Memory B cell (primary cell): ENCODE results near the gene CREB1.
A peak's percentile ranks its signal among the peaks of the same experiment; 100 is the strongest.

Experiments used
- ATAC-seq: fragments of 150-1000 bp; cut with Tn5 transposase; 2 replicates; pipeline ENCODE4 v1.10.0; 2021; ENCODE audit warnings: low read depth, mild to moderate bottlenecking, moderate library complexity
- DNase-seq, 2 donors: peaks; one replicate each; pipeline ENCODE4 v3.0.0; 2022; ENCODE audit warnings: low spot score in 2 of 2
- H3K27ac Mint-ChIP-seq: one replicate; pipeline ENCODE4 v1.8.0; 2022; ENCODE audit warnings: mild to moderate bottlenecking, moderate library complexity, mixed read lengths
- H3K27me3 Mint-ChIP-seq: one replicate; pipeline ENCODE4 v1.8.0; 2022; ENCODE audit warnings: mixed read lengths
- H3K36me3 Mint-ChIP-seq: one replicate; pipeline ENCODE4 v1.8.0; 2022; ENCODE audit warnings: mild to moderate bottlenecking, mixed read lengths
- H3K4me1 Mint-ChIP-seq: one replicate; pipeline ENCODE4 v1.8.0; 2022; ENCODE audit warnings: mixed read lengths
- H3K4me3 Mint-ChIP-seq: one replicate; pipeline ENCODE4 v1.8.0; 2022; ENCODE audit warnings: mild to moderate bottlenecking, moderate library complexity, mixed read lengths
- H3K9me3 Mint-ChIP-seq: one replicate; pipeline ENCODE4 v1.8.0; 2022; ENCODE audit warnings: mixed read lengths

Gene CREB1

DNA sequence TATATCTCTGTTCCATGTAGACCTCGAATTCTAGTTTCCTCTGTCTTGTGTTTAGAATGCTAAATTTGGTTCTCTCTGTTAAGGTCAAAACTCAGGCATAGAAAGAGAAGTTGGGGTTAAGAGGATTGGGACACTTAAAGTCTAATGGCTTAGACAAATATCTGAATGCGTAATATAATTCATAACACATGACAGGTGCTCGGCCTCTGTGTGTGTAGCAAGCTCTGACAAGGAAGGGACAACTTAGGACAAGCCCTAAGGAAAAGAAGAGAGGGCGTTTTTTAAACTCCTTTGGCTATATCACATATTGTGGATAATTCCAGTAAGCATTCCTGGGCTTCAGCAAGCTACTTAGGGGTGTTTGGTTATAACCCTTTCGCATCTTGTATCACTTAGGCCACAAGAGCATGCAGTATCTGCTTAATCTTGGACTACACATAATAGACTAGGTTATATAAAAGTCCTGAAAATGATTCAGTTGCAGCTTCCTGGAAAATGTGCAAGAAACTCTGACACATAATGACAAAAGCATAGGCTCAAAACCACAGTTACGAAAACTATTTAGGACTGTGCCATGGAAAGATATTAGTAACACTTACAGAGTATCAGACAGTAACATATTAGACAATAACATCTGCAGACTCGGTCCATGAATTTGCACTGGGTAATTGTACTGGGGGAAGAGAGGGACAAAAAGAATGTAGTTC is 16.1 kb upstream of the CREB1 start:
- no peak overlapping the region for H3K27ac Mint-ChIP-seq
- H3K9me3 Mint-ChIP-seq = no peaks in the 10 kb centered on the region
- peaks cover 15% of the 10 kb centered on the region for H3K36me3 Mint-ChIP-seq
- H3K27me3 Mint-ChIP-seq = no peaks in the 10 kb centered on the region
- no peaks in the 10 kb centered on the region for H3K4me1 Mint-ChIP-seq
- DNase-seq = no peak
- ATAC-seq = no peak
- no peak overlapping the region for H3K4me3 Mint-ChIP-seq

DNA sequence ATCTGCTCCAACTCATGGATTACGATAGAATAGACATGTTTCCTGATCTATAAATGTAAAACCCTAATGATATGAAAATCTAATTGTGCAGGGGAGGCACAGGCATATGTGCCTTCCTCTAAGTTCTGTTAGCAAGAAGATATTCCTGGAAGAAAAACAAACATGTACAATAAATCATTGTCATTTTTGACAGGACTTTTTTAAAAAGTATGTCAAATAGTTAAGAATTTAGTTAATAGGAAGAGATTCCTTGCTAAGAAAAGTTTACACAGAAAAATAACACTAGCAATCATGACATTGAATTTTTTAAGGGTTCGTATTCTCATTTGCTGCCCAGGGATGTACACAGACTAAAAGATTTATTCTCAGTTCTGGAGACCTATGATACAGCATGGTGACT is 15.3 kb upstream of the CREB1 start:
- ATAC-seq (no peak), DNase-seq (no peak)
- H3K4me3 Mint-ChIP-seq = no peak overlapping the region
- H3K9me3 Mint-ChIP-seq = peaks cover 2% of the 10 kb centered on the region
- H3K36me3 Mint-ChIP-seq = peaks cover 20% of the 10 kb centered on the region
- H3K27ac Mint-ChIP-seq = no peak overlapping the region
- H3K4me1 Mint-ChIP-seq = no peaks in the 10 kb centered on the region
- H3K27me3 Mint-ChIP-seq = no peaks in the 10 kb centered on the region

DNA sequence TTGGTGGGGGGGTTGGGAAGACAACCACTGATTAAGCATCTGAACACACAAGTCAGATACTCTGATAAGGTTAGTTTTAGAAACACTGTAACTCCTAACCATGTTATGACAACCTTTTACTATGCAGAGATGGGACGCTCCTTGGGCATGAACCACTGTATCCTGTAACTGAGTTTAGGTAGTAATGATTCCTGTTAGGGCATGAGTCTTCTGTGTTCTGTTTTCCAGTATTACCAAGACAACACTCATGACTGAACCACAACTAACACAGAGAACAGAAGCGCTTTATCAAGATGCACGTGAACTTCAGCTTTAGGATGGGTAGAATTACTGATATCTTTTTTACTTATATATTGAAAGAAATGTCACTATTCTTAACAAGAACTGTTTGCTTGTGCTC is 14.1 kb upstream of the CREB1 start:
- Mint-ChIP-seq H3K36me3 (peaks cover 20% of the 10 kb centered on the region), H3K27me3 (no peaks in the 10 kb centered on the region), H3K4me3 (no peak overlapping the region), H3K9me3 (peaks cover 2% of the 10 kb centered on the region), H3K27ac (no peak overlapping the region), H3K4me1 (no peaks in the 10 kb centered on the region)
- no peak for DNase-seq
- no peak for ATAC-seq

DNA sequence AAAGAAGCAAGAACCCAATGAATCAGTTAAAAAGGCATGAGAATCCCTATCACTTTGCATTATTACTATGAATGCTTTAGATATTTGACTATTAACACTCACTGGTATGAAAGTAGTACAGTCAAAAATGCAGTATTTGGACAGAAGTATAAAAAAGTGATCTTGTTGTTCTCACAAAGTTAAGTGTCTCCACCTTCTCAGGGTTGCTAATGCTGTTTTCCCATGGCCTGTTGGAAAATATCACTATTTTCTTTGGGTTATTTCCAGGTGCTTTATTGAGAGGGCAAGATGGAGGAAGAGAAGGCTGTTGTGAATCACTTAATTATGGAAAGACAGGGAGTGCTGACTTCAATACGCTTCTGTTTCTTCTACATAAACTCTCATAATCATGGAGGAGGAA is 13.6 kb upstream of the CREB1 start:
- H3K27ac Mint-ChIP-seq = no peak overlapping the region
- H3K4me3 Mint-ChIP-seq = no peak overlapping the region
- H3K27me3 Mint-ChIP-seq = no peaks in the 10 kb centered on the region
- DNase-seq = no peak
- peaks cover 2% of the 10 kb centered on the region for H3K9me3 Mint-ChIP-seq
- peaks cover 16% of the 10 kb centered on the region for H3K36me3 Mint-ChIP-seq
- ATAC-seq = no peak
- peaks cover 2% of the 10 kb centered on the region for H3K4me1 Mint-ChIP-seq

DNA sequence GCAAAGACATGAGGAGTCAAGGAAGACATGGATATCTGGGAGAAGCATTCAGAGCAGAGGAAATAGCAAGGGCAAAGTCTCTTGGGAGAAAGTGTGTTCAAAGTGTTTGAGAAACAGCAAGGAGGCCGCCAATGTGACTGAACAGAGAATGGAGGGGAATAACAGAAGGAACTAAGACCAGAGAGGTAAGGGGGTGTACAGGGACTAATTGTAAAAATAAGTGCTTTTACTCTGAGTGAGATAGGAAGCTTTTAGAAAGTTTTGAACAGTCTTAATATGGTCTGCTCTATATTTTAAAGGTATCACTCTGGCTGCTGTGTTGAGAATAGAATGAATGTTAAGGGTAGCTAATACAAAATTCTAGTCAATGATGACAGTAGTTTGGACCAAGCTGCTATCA is 6.8 kb upstream of the CREB1 start:
- ATAC-seq (no peak), DNase-seq (no peak)
- Mint-ChIP-seq H3K4me3 (no peak overlapping the region), H3K9me3 (peaks cover 2% of the 10 kb centered on the region), H3K27me3 (no peaks in the 10 kb centered on the region), H3K4me1 (peaks cover 24% of the 10 kb centered on the region), H3K27ac (no peak overlapping the region), H3K36me3 (peaks cover 10% of the 10 kb centered on the region)

DNA sequence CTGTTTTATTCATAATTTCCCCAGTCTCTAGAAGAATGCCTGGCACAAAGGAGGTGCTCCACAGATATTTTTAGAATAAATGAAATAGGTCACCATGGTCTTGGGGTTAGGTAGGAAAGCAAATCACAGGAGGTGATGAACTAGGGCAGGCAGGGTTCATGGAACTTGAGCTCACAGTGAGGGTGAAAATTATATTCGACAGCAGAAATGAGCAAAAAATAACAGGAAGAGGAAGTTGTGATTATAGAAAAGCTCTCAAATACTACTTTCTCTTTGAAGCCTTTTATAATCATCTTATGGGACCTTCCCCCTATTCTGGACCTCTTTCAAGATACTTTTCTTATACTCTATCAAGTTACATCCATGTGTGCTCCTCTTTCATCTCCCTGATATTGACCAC is 4.5 kb upstream of the CREB1 start:
- no peaks in the 10 kb centered on the region for H3K27me3 Mint-ChIP-seq
- no peak for DNase-seq

DNA sequence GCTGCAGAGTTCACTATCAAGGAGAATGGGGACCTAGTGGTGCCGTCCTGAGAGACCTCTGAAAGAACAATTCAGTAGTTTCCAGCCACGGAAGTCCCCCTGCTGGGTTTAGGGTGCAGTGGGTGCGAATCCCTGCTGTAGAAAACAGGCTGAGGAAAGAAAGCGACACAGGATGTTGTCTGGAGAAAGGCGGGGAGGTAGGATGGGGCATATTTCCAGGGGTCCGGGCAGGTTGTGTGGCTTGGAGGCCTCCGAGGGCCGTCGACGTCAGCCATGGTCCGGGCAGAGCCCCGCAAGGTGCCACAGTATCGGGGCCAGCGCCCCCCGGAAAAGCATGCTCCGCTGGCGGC is 807 bp upstream of the CREB1 start:
- Mint-ChIP-seq H3K4me3 (peak overlapping the region; percentile 96), H3K36me3 (peaks cover 5% of the 10 kb centered on the region), H3K9me3 (no peaks in the 10 kb centered on the region), H3K27me3 (no peaks in the 10 kb centered on the region), H3K4me1 (peaks cover 33% of the 10 kb centered on the region), H3K27ac (peak overlapping the region; percentile 99)
- peak; percentile 16 for ATAC-seq
- peak in 1 of 2 donors; percentile 76 for DNase-seq

More for the DNA sequence above, 4.5 kb upstream of the CREB1 start:
- Mint-ChIP-seq H3K27ac (peak overlapping the region; percentile 89), H3K36me3 (peaks cover 5% of the 10 kb centered on the region), H3K4me1 (peaks cover 30% of the 10 kb centered on the region), H3K4me3 (peak overlapping the region; percentile 59), H3K9me3 (no peaks in the 10 kb centered on the region)
- no peak for ATAC-seq

DNA sequence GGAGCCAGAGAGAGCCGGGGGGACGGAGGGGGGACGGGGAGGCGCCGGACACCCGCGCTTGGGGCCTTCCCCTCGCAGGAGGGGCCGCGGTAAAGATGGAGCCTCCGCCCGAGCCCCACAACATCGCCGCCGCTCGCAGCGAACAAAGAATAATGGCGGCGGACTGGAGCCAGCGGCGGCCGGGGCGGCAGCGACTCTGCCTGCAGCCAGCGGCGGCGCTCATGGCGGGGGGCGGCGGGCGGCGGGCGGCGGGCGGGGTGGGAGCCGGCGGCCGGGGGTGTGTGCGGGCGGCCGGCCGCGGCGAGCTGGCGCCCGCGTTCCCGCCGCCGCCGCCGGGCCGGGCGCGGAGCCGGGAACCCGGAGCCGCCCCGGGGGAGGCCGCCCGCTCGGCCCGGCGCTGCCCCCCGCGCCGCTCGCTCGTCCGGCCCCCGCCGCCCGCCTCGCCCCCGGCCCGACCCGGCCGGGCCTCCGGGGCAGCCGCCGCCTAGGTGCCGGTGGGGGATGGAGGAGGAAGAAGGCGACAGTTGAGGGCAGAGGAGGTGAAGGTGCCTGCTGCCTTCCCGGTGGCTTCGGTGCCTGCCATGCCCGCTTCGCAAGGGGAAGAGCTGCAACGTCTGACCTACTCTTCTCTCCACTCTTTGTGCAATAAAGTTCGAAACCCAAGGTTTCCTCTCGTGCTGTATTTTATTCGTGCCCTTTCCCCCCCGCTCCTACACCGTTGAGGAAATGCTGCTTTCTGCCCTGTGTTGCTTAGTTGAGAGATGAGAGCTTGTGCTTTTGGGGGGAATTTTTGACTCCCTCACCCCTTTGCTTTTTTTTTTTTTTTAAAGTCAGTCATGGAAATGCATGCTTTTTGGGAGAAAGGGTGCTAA is 634 bp downstream of the CREB1 start:
- ATAC-seq = peak; percentile 4
- DNase-seq = peak; percentile 62 to 64
- H3K4me1 Mint-ChIP-seq = peaks cover 35% of the 10 kb centered on the region
- peak overlapping the region; percentile 99 for H3K27ac Mint-ChIP-seq
- peaks cover 8% of the 10 kb centered on the region for H3K36me3 Mint-ChIP-seq
- peak overlapping the region; percentile 96 for H3K4me3 Mint-ChIP-seq
- no peaks in the 10 kb centered on the region for H3K9me3 Mint-ChIP-seq
- no peaks in the 10 kb centered on the region for H3K27me3 Mint-ChIP-seq

DNA sequence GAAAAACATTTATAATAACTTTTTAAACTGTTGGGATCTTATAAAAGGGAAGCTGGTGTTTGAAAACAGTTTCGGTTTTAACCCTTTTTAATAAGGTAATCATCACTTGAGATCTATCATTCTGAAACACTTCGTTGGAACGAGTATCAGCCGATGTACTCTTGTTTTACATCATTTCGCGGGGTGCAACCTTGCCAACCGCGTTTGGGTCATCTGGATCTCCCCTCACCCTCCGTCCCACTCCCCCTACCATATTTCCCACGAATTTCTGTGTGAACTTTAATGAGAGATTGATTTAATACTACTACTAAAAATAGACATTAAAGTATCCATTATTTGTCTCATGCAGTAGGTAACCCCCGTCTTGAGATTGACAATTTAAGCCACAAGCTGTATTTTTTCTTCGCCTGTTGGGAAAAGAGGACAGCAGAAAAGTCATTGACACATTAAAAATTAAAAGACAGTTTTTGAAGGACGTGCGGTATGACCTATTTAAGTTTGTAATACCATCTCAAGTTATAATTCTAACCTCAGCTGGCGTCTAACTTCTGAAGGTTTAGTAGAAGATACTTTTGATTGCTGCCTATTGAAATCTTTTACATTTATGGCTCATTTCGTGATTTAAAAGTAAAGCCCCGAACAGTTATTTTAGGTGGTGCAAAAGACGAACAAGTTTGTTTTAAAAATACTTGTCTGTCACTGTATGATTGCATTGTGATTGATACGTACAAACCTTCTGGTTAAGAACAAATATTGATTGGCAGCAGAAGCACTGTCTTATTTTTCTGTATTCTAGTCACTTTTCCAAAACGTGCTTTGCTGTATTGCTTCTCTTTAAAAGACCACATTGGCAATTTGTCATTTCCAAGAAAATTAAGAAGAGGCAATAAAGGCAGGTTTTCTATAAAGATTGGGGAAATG is 1.5 kb downstream of the CREB1 start:
- H3K27ac Mint-ChIP-seq = peak overlapping the region; percentile 99
- peak in 1 of 2 donors; percentile 26 for DNase-seq
- H3K4me1 Mint-ChIP-seq = peaks cover 29% of the 10 kb centered on the region
- peaks cover 8% of the 10 kb centered on the region for H3K36me3 Mint-ChIP-seq
- no peaks in the 10 kb centered on the region for H3K9me3 Mint-ChIP-seq
- H3K4me3 Mint-ChIP-seq = peak overlapping the region; percentile 87
- no peak for ATAC-seq
- H3K27me3 Mint-ChIP-seq = no peaks in the 10 kb centered on the region

DNA sequence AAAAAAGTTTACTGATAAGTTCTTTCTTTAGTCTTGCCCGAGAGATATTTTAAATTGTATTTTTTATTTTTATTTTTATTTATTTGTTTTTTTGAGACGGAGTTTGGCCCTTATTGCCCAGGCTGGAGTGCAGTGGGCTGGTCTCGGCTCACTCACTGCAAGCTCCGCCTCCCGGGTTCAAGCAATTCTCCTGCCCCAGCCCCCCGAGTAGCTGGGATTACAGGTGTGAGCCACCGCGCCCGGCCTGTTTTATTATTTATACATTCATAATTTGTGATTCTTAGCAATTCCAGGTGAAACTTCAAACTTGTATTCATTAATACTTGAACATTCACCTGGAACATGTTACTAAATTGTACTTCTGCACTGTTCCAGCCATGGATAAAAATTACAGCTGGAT is 2.9 kb downstream of the CREB1 start:
- no peaks in the 10 kb centered on the region for H3K9me3 Mint-ChIP-seq
- H3K27ac Mint-ChIP-seq = peak overlapping the region; percentile 99
- H3K27me3 Mint-ChIP-seq = no peaks in the 10 kb centered on the region
- peaks cover 7% of the 10 kb centered on the region for H3K36me3 Mint-ChIP-seq
- DNase-seq = no peak
- peaks cover 27% of the 10 kb centered on the region for H3K4me1 Mint-ChIP-seq
- H3K4me3 Mint-ChIP-seq = peak overlapping the region; percentile 87
- ATAC-seq = no peak

DNA sequence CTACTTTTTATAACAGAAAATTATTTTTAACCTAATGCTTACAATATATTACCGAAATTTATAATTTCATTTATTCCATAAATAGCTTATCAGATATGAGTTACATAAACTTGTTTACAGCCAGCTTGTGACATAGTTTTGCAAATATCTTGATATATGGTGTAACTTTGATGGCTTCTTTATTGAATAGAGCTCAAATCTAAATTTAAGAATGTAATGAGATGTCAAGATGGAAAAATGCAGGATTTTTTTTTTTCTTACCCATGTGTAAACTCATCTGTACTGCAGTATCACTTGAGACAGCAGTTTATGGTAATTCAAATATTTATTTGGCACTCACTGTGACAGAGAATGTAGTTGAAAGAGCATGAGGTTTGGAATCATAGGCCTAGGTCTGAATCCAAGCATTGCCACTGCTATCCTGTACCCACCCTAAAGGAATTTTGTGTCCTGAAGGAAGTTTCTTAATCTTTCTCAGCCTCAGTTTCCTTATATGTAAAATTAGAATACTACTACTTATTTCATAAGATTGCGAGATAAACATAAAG is 3.8 kb downstream of the CREB1 start:
- H3K36me3 Mint-ChIP-seq = peaks cover 8% of the 10 kb centered on the region
- peak overlapping the region; percentile 88 for H3K27ac Mint-ChIP-seq
- no peaks in the 10 kb centered on the region for H3K27me3 Mint-ChIP-seq
- no peak for ATAC-seq
- no peak for DNase-seq
- no peak overlapping the region for H3K4me3 Mint-ChIP-seq
- H3K4me1 Mint-ChIP-seq = peaks cover 22% of the 10 kb centered on the region
- H3K9me3 Mint-ChIP-seq = no peaks in the 10 kb centered on the region

DNA sequence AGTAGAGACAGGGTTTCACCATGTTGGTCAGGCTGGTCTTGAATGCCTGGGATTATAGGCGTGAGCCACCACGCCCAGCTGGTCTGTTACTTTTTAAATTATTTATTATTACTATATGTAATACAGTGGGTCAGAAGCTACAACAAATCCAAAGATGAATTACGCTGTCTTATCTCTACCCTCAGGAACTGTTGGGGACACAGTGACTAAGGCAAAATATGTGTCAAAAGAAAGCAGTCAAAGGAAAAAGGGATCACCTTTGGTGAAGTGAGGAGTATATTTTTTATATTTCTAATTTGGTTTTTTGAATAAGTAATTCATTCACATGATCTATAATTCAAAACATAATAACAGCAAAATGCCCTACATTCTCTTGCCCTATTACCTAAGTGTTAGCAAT is 4.7 kb downstream of the CREB1 start:
- no peak overlapping the region for H3K4me3 Mint-ChIP-seq
- peak overlapping the region; percentile 88 for H3K27ac Mint-ChIP-seq
- peaks cover 23% of the 10 kb centered on the region for H3K4me1 Mint-ChIP-seq
- peaks cover 8% of the 10 kb centered on the region for H3K36me3 Mint-ChIP-seq
- H3K27me3 Mint-ChIP-seq = no peaks in the 10 kb centered on the region
- ATAC-seq (no peak), DNase-seq (no peak)
- H3K9me3 Mint-ChIP-seq = no peaks in the 10 kb centered on the region

DNA sequence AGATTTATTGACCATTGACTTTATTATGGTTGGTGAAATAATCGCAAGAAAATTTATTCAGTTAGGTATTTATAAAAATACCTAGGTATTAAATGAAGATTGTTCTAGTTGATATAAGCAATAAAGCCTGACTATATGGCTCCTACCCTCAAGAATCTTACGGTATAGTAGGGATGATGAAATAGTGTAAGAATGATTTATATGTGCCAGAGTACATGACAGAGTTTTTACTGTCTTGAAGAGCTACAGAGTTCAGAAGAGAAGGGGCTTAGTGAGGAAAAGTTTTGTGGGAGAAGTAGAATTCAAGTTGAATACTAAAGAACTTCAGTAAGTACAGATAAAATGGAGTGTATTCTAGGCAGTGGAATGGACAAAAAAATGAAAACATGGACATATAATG is 9.7 kb downstream of the CREB1 start:
- Mint-ChIP-seq H3K4me3 (no peak overlapping the region), H3K9me3 (no peaks in the 10 kb centered on the region), H3K4me1 (peaks cover 38% of the 10 kb centered on the region), H3K27me3 (no peaks in the 10 kb centered on the region), H3K27ac (peak overlapping the region; percentile 1), H3K36me3 (peaks cover 6% of the 10 kb centered on the region)
- ATAC-seq (no peak), DNase-seq (no peak)
